Neural crest cell (in vitro differentiated cells): Measurements from ENCODE around the gene IFNA4. TPM values are rescaled to one million over a fixed set of nuclear protein-coding genes. Genes with fewer than 3 reads are reported as not detected.

Source experiments
- DNase-seq: peaks from one replicate; pipeline ENCODE4 v3.0.0; 2021; ENCODE audit warnings: low read depth, mixed read lengths, low spot score
- H3K27ac Mint-ChIP-seq: one replicate; pipeline ENCODE4 v1.8.0; 2021; ENCODE audit warnings: mild to moderate bottlenecking, mixed read lengths; ENCODE audit not compliant: unreplicated experiment
- H3K27me3 Mint-ChIP-seq: 2 replicates; pipeline ENCODE4 v1.8.0; 2021; ENCODE audit warnings: low read depth, mild to moderate bottlenecking, mixed read lengths
- H3K36me3 Mint-ChIP-seq: 2 replicates; pipeline ENCODE4 v1.8.0; 2021; ENCODE audit warnings: low read depth, mild to moderate bottlenecking, mixed read lengths
- H3K4me1 Mint-ChIP-seq: 2 replicates; pipeline ENCODE4 v1.8.0; 2021; ENCODE audit warnings: mixed read lengths
- H3K4me3 Mint-ChIP-seq: one replicate; pipeline ENCODE4 v1.8.0; 2021; ENCODE audit warnings: mild to moderate bottlenecking, mixed read lengths
- H3K9me3 Mint-ChIP-seq: 2 replicates; pipeline ENCODE4 v1.8.0; 2021; ENCODE audit warnings: mixed read lengths
- CTCF ChIP-seq: fragments of 200-600 bp; sonication (generic); conservative IDR thresholded peaks from 2 replicates; pipeline ENCODE4 v1.5.0; 2021; ENCODE audit warnings: antibody characterized with exemption, mild to moderate bottlenecking
- total RNA-seq: library from RNA; stranded (reverse); gene quantifications from 2 replicates; pipeline ENCODE4 v1.2.1, GENCODE V29; 2021

The IFNA4 gene
- total RNA-seq, 1 donor from 2014 or later, result not detected

- Mint-ChIP-seq H3K27me3 (no peaks in the 10 kb centered on the region), H3K36me3 (no peaks in the 10 kb centered on the region), H3K4me3 (no peak overlapping the region), H3K27ac (no peak overlapping the region), H3K4me1 (no peaks in the 10 kb centered on the region), H3K9me3 (peaks cover 8% of the 10 kb centered on the region)
- DNase-seq, result no peak
- no peak for TF ChIP-seq CTCF
These were observed 21.9 kb downstream of the IFNA4 start for GRCh38 chr9:21165516-21165915.

GRCh38 chr9:21160178-21160577 lies 27.2 kb downstream of the IFNA4 start:
- no peak for DNase-seq
- Mint-ChIP-seq H3K9me3 (peaks cover 8% of the 10 kb centered on the region), H3K4me3 (no peak overlapping the region), H3K27me3 (no peaks in the 10 kb centered on the region), H3K27ac (no peak overlapping the region), H3K4me1 (peaks cover 6% of the 10 kb centered on the region), H3K36me3 (no peaks in the 10 kb centered on the region)
- no peak for TF ChIP-seq CTCF

GRCh38 chr9:21155501-21155900 lies 31.9 kb downstream of the IFNA4 start:
- peaks cover 12% of the 10 kb centered on the region for H3K4me1 Mint-ChIP-seq
- H3K4me3 Mint-ChIP-seq, result no peak overlapping the region
- no peak overlapping the region for H3K27ac Mint-ChIP-seq
- H3K9me3 Mint-ChIP-seq, result no peaks in the 10 kb centered on the region
- no peak for DNase-seq
- H3K27me3 Mint-ChIP-seq, result no peaks in the 10 kb centered on the region
- TF ChIP-seq CTCF, result no peak
- H3K36me3 Mint-ChIP-seq, result no peaks in the 10 kb centered on the region

GRCh38 chr9:21154018-21154608 lies 33.3 kb downstream of the IFNA4 start:
- Mint-ChIP-seq H3K27ac (no peak overlapping the region), H3K4me1 (peaks cover 6% of the 10 kb centered on the region), H3K4me3 (no peak overlapping the region), H3K36me3 (no peaks in the 10 kb centered on the region), H3K9me3 (peaks cover under 1% of the 10 kb centered on the region), H3K27me3 (no peaks in the 10 kb centered on the region)
- peak; percentile 47 for TF ChIP-seq CTCF
- DNase-seq, result peak; percentile 4

- no peak for DNase-seq
- peaks cover 6% of the 10 kb centered on the region for H3K4me1 Mint-ChIP-seq
- no peak overlapping the region for H3K27ac Mint-ChIP-seq
- H3K9me3 Mint-ChIP-seq, result peaks cover 3% of the 10 kb centered on the region
- no peaks in the 10 kb centered on the region for H3K27me3 Mint-ChIP-seq
- TF ChIP-seq CTCF, result no peak
- H3K36me3 Mint-ChIP-seq, result no peaks in the 10 kb centered on the region
- H3K4me3 Mint-ChIP-seq, result no peak overlapping the region
These were observed 33.9 kb downstream of the IFNA4 start for GRCh38 chr9:21153336-21154017.
